ENCODE results near the gene STOML1.

GRCh38 chr15:73941449-73941848 is 50.6 kb downstream of the STOML1 start:
- no peak for TF ChIP-seq POLR2AphosphoS5 (IDR thresholded peaks at IDR 0.05; ENCODE audit: low read depth, low read length)
- TF ChIP-seq POLR2A (IDR thresholded peaks at IDR 0.05; ENCODE audit: low read depth, low read length) = no peak

All from GM12892 (cell line).